NCI-H2029 treated with DMSO at 0.1 percent for 48 hours (cell line): ENCODE measurements around the gene PCDHB3.
"Not testable (repeated sequence)": the region's sequence is repeated elsewhere in the genome, so short reads cannot be mapped to it uniquely, and the experiment has no call there.

Source experiments
- DNase-seq: peaks from one replicate; lab custom pipeline; 2025; lab: John Stamatoyannopoulos, UW

Gene PCDHB3

DNA sequence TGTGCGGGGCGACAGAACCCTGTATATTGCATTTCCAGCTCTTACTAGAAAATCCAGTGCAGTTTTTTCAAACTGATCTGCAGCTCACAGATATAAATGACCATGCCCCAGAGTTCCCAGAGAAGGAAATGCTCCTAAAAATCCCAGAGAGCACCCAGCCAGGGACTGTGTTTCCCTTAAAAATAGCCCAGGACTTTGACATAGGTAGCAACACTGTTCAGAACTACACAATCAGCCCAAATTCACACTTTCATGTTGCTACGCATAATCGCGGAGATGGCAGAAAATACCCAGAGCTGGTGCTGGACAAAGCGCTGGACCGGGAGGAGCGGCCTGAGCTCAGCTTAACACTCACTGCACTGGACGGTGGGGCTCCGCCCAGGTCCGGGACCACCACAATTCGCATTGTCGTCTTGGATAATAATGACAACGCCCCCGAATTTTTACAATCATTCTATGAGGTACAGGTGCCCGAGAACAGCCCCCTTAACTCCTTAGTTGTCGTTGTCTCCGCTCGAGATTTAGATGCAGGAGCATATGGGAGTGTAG, 35.5 kb downstream of the PCDHB3 start:
- no peak for DNase-seq

GRCh38 chr5:141137346-141137745, 37.1 kb downstream of the PCDHB3 start:
- DNase-seq: not testable (repeated sequence)

DNA sequence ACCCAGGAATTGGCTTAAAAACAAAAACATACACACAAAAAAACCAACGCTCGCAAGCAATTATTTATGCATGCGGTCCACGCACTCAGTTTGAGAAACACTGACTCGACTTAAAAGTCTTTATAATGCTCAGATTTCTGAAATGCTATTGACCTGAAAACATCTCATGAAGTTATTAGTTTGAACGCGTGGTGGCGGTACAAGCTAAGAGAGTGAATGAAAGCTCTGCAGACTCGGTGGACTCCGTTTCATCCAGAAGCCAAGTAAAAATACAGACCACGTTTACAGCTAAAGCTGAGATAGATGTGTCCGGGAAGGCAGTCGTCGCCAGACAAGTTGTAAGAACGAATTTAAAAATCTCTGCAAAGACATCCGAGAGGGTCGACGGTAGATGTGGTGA, 49.5 kb downstream of the PCDHB3 start, which contains the start of gene PCDHB6:
TSS of gene PCDHB6 (plus strand) at position 246 of the 400 bp plus-strand sequence. CDS start 201 bp downstream, outside the sequence.
- DNase-seq: no peak

- DNase-seq: no peak
These were observed 50.1 kb downstream of the PCDHB3 start for GRCh38 chr5:141150224-141150992.

- DNase-seq: no peak
These were observed 50.7 kb downstream of the PCDHB3 start for GRCh38 chr5:141150993-141151325.

DNA sequence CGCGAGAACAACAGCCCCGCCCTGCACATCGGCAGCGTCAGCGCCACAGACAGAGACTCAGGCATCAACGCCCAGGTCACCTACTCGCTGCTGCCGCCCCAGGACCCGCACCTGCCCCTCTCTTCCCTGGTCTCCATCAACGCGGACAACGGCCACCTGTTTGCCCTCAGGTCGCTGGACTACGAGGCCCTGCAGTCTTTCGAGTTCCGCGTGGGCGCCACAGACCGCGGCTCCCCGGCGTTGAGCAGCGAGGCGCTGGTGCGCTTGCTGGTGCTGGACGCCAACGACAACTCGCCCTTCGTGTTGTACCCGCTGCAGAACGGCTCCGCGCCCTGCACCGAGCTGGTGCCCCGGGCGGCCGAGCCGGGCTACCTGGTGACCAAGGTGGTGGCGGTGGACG, 51.4 kb downstream of the PCDHB3 start:
- not testable (repeated sequence) for DNase-seq

DNA sequence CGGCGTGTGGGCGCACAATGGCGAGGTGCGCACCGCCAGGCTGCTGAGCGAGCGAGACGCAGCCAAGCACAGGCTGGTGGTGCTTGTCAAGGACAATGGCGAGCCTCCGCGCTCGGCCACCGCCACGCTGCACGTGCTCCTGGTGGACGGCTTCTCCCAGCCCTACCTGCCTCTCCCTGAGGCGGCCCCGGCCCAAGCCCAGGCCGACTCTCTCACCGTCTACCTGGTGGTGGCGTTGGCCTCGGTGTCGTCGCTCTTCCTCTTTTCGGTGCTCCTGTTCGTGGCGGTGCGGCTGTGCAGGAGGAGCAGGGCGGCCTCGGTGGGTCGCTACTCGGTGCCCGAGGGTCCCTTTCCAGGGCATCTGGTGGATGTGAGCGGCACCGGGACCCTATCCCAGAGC, 51.8 kb downstream of the PCDHB3 start:
- not testable (repeated sequence) for DNase-seq
